ENCODE results near the gene OR10K1. TPM values are rescaled to one million over a fixed set of nuclear protein-coding genes. Genes with fewer than 3 reads are reported as not detected.

The OR10K1 gene
- total RNA-seq, 1 experiment from 2014 or later, result not detected

DNA sequence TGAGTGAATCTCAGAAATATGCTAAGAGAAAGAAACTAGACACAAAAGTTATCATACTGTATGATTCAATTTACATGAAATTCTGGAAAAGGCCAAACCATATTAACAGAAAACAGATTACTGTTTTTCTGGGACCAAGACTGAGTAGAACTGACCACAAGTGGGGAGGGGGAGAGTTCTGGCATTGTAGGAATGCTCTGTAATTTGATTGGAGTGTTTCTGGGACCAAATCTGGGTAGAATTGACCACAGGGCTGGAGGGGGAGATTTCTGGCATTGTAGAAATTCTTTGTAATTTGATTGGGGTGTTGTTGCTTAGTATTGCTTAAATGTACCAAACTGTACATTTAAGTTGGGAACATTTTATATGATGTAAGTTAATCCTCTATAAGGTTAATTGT lies 3.4 kb upstream of the OR10K1 start:
- ChIA-PET CTCF (no interaction called here), POLR2A (no interaction called here)
- no peak for TF ChIP-seq SIN3A (IDR thresholded peaks at IDR 0.05; ENCODE audit: borderline replicate concordance, insufficient read depth, low read depth, low read length)
- TF ChIP-seq, protein P1, sequence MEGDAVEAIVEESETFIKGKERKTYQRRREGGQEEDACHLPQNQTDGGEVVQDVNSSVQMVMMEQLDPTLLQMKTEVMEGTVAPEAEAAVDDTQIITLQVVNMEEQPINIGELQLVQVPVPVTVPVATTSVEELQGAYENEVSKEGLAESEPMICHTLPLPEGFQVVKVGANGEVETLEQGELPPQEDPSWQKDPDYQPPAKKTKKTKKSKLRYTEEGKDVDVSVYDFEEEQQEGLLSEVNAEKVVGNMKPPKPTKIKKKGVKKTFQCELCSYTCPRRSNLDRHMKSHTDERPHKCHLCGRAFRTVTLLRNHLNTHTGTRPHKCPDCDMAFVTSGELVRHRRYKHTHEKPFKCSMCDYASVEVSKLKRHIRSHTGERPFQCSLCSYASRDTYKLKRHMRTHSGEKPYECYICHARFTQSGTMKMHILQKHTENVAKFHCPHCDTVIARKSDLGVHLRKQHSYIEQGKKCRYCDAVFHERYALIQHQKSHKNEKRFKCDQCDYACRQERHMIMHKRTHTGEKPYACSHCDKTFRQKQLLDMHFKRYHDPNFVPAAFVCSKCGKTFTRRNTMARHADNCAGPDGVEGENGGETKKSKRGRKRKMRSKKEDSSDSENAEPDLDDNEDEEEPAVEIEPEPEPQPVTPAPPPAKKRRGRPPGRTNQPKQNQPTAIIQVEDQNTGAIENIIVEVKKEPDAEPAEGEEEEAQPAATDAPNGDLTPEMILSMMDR (IDR thresholded peaks at IDR 0.05), result no peak
- TF ChIP-seq, protein P2, sequence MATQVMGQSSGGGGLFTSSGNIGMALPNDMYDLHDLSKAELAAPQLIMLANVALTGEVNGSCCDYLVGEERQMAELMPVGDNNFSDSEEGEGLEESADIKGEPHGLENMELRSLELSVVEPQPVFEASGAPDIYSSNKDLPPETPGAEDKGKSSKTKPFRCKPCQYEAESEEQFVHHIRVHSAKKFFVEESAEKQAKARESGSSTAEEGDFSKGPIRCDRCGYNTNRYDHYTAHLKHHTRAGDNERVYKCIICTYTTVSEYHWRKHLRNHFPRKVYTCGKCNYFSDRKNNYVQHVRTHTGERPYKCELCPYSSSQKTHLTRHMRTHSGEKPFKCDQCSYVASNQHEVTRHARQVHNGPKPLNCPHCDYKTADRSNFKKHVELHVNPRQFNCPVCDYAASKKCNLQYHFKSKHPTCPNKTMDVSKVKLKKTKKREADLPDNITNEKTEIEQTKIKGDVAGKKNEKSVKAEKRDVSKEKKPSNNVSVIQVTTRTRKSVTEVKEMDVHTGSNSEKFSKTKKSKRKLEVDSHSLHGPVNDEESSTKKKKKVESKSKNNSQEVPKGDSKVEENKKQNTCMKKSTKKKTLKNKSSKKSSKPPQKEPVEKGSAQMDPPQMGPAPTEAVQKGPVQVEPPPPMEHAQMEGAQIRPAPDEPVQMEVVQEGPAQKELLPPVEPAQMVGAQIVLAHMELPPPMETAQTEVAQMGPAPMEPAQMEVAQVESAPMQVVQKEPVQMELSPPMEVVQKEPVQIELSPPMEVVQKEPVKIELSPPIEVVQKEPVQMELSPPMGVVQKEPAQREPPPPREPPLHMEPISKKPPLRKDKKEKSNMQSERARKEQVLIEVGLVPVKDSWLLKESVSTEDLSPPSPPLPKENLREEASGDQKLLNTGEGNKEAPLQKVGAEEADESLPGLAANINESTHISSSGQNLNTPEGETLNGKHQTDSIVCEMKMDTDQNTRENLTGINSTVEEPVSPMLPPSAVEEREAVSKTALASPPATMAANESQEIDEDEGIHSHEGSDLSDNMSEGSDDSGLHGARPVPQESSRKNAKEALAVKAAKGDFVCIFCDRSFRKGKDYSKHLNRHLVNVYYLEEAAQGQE (IDR thresholded peaks at IDR 0.05; ENCODE audit: insufficient read depth in 1 of 2, low read depth in 2 of 2, low read length in 1 of 2), result no peak
- TF ChIP-seq TCF7L2 (IDR thresholded peaks at IDR 0.05; ENCODE audit: low read depth, low read length), result no peak
- no peak for TF ChIP-seq POLR2AphosphoS5 (IDR thresholded peaks at IDR 0.05; ENCODE audit: low read depth, low read length)
- peaks cover 4% of the 10 kb centered on the region; the same call in 1 of the 2 replicates for H3K9me3 ChIP-seq (ENCODE audit: control insufficient read depth, insufficient read depth, low read depth, low read length)
- no peak overlapping the region for H3K4me3 ChIP-seq (ENCODE audit: low read depth in 2 of 2, low read length in 2 of 2)
- no TSS peak for BruUV-seq (replicated peaks)
- DNase-seq (ENCODE audit: low read depth, low spot score) (no peak), ATAC-seq (no peak)
- no peaks in the 10 kb centered on the region for H3K4me1 ChIP-seq (ENCODE audit: control insufficient read depth, insufficient read depth, low read length)
- intact Hi-C loops (cut with micrococcal nuclease; ENCODE audit: unreplicated experiment) (no loop called here), in situ Hi-C loops (cut with HindIII; ENCODE audit: low pct_unique_long_range_greater_than_20kb, low sequenced_read_pairs) (no loop called here)
- H3K27me3 ChIP-seq (ENCODE audit: control insufficient read depth, insufficient read depth, low read length), result no peaks in the 10 kb centered on the region
- H3K36me3 ChIP-seq (ENCODE audit: control insufficient read depth, insufficient read depth, low read length), result no peaks in the 10 kb centered on the region
- H3K27ac ChIP-seq (ENCODE audit: low read length), result no peak overlapping the region

DNA sequence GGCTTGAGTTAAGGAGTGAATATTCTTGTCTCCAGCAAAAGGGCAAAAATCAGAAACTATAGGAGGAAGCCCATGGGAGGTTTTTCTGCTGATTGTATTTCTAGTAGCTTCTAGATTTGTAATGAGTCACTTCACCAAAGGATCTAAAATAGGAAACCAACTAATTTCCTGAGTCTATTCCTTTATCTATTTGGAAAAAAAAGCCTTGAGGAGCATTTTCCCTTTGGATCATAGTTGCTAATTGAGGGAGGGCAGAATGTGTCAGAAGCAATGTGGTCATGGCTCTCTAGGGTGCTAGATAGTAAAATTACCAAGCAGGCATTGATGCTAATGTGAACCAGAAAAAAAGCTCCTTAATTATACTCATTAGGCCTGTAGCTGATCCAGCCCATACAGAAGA lies 10.3 kb downstream of the OR10K1 start, which contains the start of gene OR10R2:
Gene OR10R2 (plus strand): TSS at position 301 of the 400 bp plus-strand sequence. CDS start 106 bp downstream, outside the sequence.
- Histone ChIP-seq H3K9me3 (ENCODE audit: control insufficient read depth, insufficient read depth, low read depth, low read length) (no peaks in the 10 kb centered on the region), H3K4me1 (ENCODE audit: control insufficient read depth, insufficient read depth, low read length) (no peaks in the 10 kb centered on the region), H3K27me3 (ENCODE audit: control insufficient read depth, insufficient read depth, low read length) (no peaks in the 10 kb centered on the region), H3K4me3 (ENCODE audit: low read depth in 2 of 2, low read length in 2 of 2) (no peak within 1 kb of the TSS), H3K27ac (ENCODE audit: low read length) (no peak within 1 kb of the TSS), H3K36me3 (ENCODE audit: control insufficient read depth, insufficient read depth, low read length) (no peaks in the 10 kb centered on the region)
- intact Hi-C loops (cut with micrococcal nuclease; ENCODE audit: unreplicated experiment), result no loop called here
- in situ Hi-C loops (cut with HindIII; ENCODE audit: low pct_unique_long_range_greater_than_20kb, low sequenced_read_pairs), result no loop called here
- no peak for ATAC-seq
- DNase-seq (ENCODE audit: low read depth, low spot score), result no peak
- TF ChIP-seq TCF7L2 (IDR thresholded peaks at IDR 0.05; ENCODE audit: low read depth, low read length) (no peak), POLR2AphosphoS5 (IDR thresholded peaks at IDR 0.05; ENCODE audit: low read depth, low read length) (no peak)
- TF ChIP-seq, protein P2 (IDR thresholded peaks at IDR 0.05; ENCODE audit: insufficient read depth in 1 of 2, low read depth in 2 of 2, low read length in 1 of 2), result no peak
- no TSS peak for BruUV-seq (replicated peaks)
- POLR2A ChIA-PET, result no interaction called here
- CTCF ChIA-PET, result no interaction called here
